ENCODE measurements around the gene ABCA9.

DNA sequence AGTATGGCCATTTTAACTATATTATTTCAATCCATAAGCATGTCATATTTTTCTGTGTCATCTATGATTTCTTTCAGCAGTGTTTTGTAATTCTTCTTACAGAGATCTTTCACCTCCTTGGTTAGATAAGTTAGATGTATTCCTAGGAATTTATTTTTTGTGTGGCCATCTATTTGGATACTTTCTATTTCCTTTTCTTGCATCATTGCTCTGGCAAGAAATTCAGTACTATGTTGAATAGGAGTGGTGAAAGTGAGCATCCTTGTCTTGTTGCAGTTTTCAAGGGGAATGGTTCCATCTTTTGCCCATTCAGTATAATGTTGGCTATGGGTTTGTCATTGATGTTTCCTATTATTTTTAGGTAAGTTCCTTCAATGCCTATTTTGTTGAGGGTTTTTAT is 15.1 kb upstream of the ABCA9 start:
- TF ChIP-seq, protein P1, sequence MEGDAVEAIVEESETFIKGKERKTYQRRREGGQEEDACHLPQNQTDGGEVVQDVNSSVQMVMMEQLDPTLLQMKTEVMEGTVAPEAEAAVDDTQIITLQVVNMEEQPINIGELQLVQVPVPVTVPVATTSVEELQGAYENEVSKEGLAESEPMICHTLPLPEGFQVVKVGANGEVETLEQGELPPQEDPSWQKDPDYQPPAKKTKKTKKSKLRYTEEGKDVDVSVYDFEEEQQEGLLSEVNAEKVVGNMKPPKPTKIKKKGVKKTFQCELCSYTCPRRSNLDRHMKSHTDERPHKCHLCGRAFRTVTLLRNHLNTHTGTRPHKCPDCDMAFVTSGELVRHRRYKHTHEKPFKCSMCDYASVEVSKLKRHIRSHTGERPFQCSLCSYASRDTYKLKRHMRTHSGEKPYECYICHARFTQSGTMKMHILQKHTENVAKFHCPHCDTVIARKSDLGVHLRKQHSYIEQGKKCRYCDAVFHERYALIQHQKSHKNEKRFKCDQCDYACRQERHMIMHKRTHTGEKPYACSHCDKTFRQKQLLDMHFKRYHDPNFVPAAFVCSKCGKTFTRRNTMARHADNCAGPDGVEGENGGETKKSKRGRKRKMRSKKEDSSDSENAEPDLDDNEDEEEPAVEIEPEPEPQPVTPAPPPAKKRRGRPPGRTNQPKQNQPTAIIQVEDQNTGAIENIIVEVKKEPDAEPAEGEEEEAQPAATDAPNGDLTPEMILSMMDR (IDR thresholded peaks at IDR 0.05) = no peak
- no peak for TF ChIP-seq POLR2A (IDR thresholded peaks at IDR 0.05)
